Measurements from ENCODE around the gene TEAD4.

DNA sequence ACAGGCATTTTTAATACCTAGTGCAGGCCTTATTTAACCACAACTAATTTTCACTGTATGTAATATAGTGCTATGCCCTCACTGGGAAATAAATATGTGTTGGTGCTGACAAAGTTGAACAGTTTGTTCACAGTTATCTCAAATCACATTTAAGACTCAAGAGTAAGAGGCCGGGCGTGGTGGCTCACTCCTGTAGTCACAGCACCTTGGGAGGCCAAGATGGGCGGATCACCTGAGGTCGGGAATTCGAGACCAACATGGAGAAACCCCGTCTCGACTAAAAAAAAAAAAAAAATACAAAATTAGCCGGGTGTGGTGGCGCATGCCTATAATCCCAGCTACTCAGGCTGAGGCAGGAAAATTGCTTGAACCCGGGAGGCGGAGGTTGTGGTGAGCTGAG lies 22.9 kb upstream of the TEAD4 start:
- TF ChIP-seq, protein P1, sequence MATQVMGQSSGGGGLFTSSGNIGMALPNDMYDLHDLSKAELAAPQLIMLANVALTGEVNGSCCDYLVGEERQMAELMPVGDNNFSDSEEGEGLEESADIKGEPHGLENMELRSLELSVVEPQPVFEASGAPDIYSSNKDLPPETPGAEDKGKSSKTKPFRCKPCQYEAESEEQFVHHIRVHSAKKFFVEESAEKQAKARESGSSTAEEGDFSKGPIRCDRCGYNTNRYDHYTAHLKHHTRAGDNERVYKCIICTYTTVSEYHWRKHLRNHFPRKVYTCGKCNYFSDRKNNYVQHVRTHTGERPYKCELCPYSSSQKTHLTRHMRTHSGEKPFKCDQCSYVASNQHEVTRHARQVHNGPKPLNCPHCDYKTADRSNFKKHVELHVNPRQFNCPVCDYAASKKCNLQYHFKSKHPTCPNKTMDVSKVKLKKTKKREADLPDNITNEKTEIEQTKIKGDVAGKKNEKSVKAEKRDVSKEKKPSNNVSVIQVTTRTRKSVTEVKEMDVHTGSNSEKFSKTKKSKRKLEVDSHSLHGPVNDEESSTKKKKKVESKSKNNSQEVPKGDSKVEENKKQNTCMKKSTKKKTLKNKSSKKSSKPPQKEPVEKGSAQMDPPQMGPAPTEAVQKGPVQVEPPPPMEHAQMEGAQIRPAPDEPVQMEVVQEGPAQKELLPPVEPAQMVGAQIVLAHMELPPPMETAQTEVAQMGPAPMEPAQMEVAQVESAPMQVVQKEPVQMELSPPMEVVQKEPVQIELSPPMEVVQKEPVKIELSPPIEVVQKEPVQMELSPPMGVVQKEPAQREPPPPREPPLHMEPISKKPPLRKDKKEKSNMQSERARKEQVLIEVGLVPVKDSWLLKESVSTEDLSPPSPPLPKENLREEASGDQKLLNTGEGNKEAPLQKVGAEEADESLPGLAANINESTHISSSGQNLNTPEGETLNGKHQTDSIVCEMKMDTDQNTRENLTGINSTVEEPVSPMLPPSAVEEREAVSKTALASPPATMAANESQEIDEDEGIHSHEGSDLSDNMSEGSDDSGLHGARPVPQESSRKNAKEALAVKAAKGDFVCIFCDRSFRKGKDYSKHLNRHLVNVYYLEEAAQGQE (IDR thresholded peaks at IDR 0.05; ENCODE audit: low read depth): no peak
- no peak for TF ChIP-seq ZNF274 (IDR thresholded peaks at IDR 0.05; ENCODE audit: low read depth, low read length)
- TF ChIP-seq ZFX (IDR thresholded peaks at IDR 0.05): no peak
- no peak for TF ChIP-seq ATF3 (IDR thresholded peaks at IDR 0.05)
